PC-3 (cell line): Measurements from ENCODE around the gene SLC45A2.

Source experiments
- CTCF ChIP-seq: fragments of 300-600 bp; sonication (generic); conservative IDR thresholded peaks from 2 replicates; pipeline ENCODE4 v1.5.1; 2017; ENCODE audit warnings: antibody characterized with exemption, low read depth, mild to moderate bottlenecking, low read length
- EZH2phosphoT487 ChIP-seq: fragments of 300-600 bp; sonication (generic); IDR thresholded peaks from 2 replicates; pipeline ENCODE4 v1.6.1; 2018; ENCODE audit warnings: mild to moderate bottlenecking, antibody characterized with exemption, low read length, borderline replicate concordance

- no peak for TF ChIP-seq CTCF
- no peak for TF ChIP-seq EZH2phosphoT487
These were observed 26.3 kb downstream of the SLC45A2 start for GRCh38 chr5:33958176-33958575.
